ENCODE data around the gene RUNX2.

DNA sequence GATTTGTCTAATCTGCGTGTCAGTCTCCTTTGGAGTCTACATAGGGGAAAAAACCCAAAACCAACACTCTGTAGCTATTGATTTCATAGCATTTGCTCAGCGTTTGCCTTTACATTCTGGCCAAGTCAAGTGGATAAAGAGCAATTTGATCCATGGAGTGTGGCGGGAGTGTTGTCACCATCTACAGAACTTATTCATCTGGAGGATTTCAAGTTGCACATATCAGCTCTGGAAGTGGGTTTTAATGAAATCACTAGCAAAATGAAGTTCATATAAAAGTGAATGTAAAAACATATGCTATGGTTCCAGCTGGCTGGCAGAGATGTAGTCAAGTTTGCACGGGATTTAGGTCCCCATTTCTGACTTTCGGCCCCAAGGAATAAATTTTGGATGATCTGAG, 269.3 kb downstream of the RUNX2 start:
- TF ChIP-seq, protein P1, sequence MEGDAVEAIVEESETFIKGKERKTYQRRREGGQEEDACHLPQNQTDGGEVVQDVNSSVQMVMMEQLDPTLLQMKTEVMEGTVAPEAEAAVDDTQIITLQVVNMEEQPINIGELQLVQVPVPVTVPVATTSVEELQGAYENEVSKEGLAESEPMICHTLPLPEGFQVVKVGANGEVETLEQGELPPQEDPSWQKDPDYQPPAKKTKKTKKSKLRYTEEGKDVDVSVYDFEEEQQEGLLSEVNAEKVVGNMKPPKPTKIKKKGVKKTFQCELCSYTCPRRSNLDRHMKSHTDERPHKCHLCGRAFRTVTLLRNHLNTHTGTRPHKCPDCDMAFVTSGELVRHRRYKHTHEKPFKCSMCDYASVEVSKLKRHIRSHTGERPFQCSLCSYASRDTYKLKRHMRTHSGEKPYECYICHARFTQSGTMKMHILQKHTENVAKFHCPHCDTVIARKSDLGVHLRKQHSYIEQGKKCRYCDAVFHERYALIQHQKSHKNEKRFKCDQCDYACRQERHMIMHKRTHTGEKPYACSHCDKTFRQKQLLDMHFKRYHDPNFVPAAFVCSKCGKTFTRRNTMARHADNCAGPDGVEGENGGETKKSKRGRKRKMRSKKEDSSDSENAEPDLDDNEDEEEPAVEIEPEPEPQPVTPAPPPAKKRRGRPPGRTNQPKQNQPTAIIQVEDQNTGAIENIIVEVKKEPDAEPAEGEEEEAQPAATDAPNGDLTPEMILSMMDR (IDR thresholded peaks at IDR 0.05), result no peak
- TF ChIP-seq POLR2A (IDR thresholded peaks at IDR 0.05), result no peak

Data from esophagus squamous epithelium (tissue), 4 donors.